ENCODE data around the gene CHAT.

GRCh38 chr10:49654036-49654693 lies 40.3 kb downstream of the CHAT start:
- TF ChIP-seq CTCF (IDR thresholded peaks at IDR 0.05) (no peak), POLR2A (IDR thresholded peaks at IDR 0.05) (no peak)

All from esophagus squamous epithelium (tissue), 4 donors.